ENCODE data around the gene TRDMT1. TPM values are rescaled to one million over a fixed set of nuclear protein-coding genes. Genes with fewer than 3 reads are reported as not detected.

Gene TRDMT1
- total RNA-seq, 1 experiment from 2014 or later = 20.2 TPM

- DNase-seq = no peak
- H3K27me3 Mint-ChIP-seq (ENCODE audit: low read depth) = no peaks in the 10 kb centered on the region
- no CpG with 5 or more reads among the region's 5 CpGs for WGBS (ENCODE audit: extremely low coverage, insufficient read length, low lambda C conversion rate)
- Histone ChIP-seq H4K20me1 (ENCODE audit: control insufficient read depth, insufficient read depth, insufficient read length) (no peaks in the 10 kb centered on the region), H3K18ac (ENCODE audit: insufficient read length, low read depth, low read length) (no peak overlapping the region), H2BK120ac (ENCODE audit: low read depth, low read length, poor library complexity, severe bottlenecking) (no peak overlapping the region), H4K5ac (ENCODE audit: insufficient read length, low read depth, low read length) (no peak overlapping the region), H3K4me2 (ENCODE audit: insufficient read depth, insufficient read length, low read length) (no peak overlapping the region), H3K27ac (ENCODE audit: insufficient read length, low read depth, low read length) (no peak overlapping the region), H3T11ph (ENCODE audit: low read length) (no peak overlapping the region), H3K23ac (ENCODE audit: insufficient read length, low read depth, low read length) (no peak overlapping the region), H3K23me2 (ENCODE audit: insufficient read length, low read depth, low read length, poor library complexity, severe bottlenecking) (no peaks in the 10 kb centered on the region), H2BK5ac (ENCODE audit: insufficient read length, low read length) (no peak overlapping the region), H4K8ac (replicated peaks; ENCODE audit: insufficient read length, low read depth, low read length) (no peak overlapping the region), H3K4me1 (ENCODE audit: insufficient read depth, low read length) (no peaks in the 10 kb centered on the region; the same call in 1 of the 2 replicates), H3K79me1 (ENCODE audit: insufficient read depth, low read depth, low read length, poor library complexity, severe bottlenecking) (no peaks in the 10 kb centered on the region), H3K9ac (ENCODE audit: extremely low read depth, insufficient read length, low read length) (no peak overlapping the region), H3K79me2 (ENCODE audit: insufficient read depth, low read length) (no peaks in the 10 kb centered on the region), H3K56ac (ENCODE audit: insufficient read length, low read depth, low read length) (no peak overlapping the region), H2BK12ac (ENCODE audit: insufficient read length, low read depth, low read length) (no peak overlapping the region), H3K14ac (ENCODE audit: insufficient read depth, low read length) (no peak overlapping the region), H2AK5ac (ENCODE audit: insufficient read length, low read length) (no peak overlapping the region), H3K9me3 (ENCODE audit: control insufficient read depth, low read depth, low read length) (no peaks in the 10 kb centered on the region), H3K4ac (ENCODE audit: low read depth, low read length) (no peak overlapping the region), H2BK20ac (ENCODE audit: low read depth, low read length, poor library complexity, severe bottlenecking) (no peak overlapping the region), H3K27me3 (ENCODE audit: insufficient read depth, low read length) (no peaks in the 10 kb centered on the region), H2AFZ (ENCODE audit: low read length) (no peak overlapping the region), H2BK15ac (ENCODE audit: low read depth, low read length) (no peak overlapping the region), H4K91ac (ENCODE audit: insufficient read length, low read depth, low read length) (no peak overlapping the region)
- H3K4me3 Mint-ChIP-seq = no peak overlapping the region
- H3K36me3 Mint-ChIP-seq (ENCODE audit: insufficient read depth in 1 of 3, low read depth in 3 of 3) = no peaks in the 10 kb centered on the region
- no peak overlapping the region for H3K27ac Mint-ChIP-seq
- peaks cover 16 to 20% of the 10 kb centered on the region in 2 experiments for H3K4me1 Mint-ChIP-seq
- no peak for TF ChIP-seq CTCF (conservative IDR thresholded peaks at IDR 0.05)
- no peaks in the 10 kb centered on the region for H3K9me3 Mint-ChIP-seq
Measured at GRCh38 chr10:17125206-17125893, 76.1 kb downstream of the TRDMT1 start.

Data from H9 (cell line).